HT-29 (cell line): Measurements from ENCODE around the gene NALCN. TPM values are rescaled to one million over a fixed set of nuclear protein-coding genes. Genes with fewer than 3 reads are reported as not detected.

Experiments used
- DNase-seq: peaks from one replicate; pipeline ENCODE4 v3.0.0-alpha.2; 2015; ENCODE audit warnings: low spot score
- total RNA-seq: library from RNA; depleted of rRNA; stranded (reverse); fragments of >200 nt; shearing (Covaris generic); gene quantifications from 2 replicates; pipeline ENCODE4 v1.2.3, GENCODE V29; 2014; rRNA removed

The NALCN gene
- total RNA-seq, 1 experiment from 2014 or later = not detected

GRCh38 chr13:101035119-101035620 lies 381.1 kb downstream of the NALCN start:
- no peak for DNase-seq

- no peak for DNase-seq
Measured at GRCh38 chr13:101026736-101027398, 389.4 kb downstream of the NALCN start.

- DNase-seq = no peak
Measured at GRCh38 chr13:101026328-101026727, 390.0 kb downstream of the NALCN start.

- DNase-seq = no peak
Measured at GRCh38 chr13:101025925-101026324, 390.4 kb downstream of the NALCN start.

GRCh38 chr13:101025519-101025918 lies 390.8 kb downstream of the NALCN start:
- no peak for DNase-seq

GRCh38 chr13:101019126-101019525 lies 397.2 kb downstream of the NALCN start:
- no peak for DNase-seq

GRCh38 chr13:101018720-101019119 lies 397.6 kb downstream of the NALCN start:
- DNase-seq = no peak

- no peak for DNase-seq
Measured at GRCh38 chr13:101017123-101017872, 399.0 kb downstream of the NALCN start.

- no peak for DNase-seq
Measured at GRCh38 chr13:101016475-101016874, 399.8 kb downstream of the NALCN start.

GRCh38 chr13:101013245-101013644 lies 403.1 kb downstream of the NALCN start:
- DNase-seq = no peak

GRCh38 chr13:101010100-101010499 lies 406.2 kb downstream of the NALCN start:
- no peak for DNase-seq

GRCh38 chr13:101007245-101007644 lies 409.1 kb downstream of the NALCN start:
- DNase-seq = peak; percentile 9

Other genes starting within 250 kb of the NALCN start
- not detected in 2 replicates for gene ITGBL1, start 36.2 kb upstream of the NALCN start, total RNA-seq